NOMO-1 treated with dmso at 0.1 percent for 144 hours (cell line): ENCODE measurements around the gene SLC25A41.

ENCODE experiments used
- DNase-seq: peaks from one replicate; lab custom pipeline; 2025; ENCODE audit not compliant: unreplicated experiment; lab: John Stamatoyannopoulos, UW

SLC25A41 gene

GRCh38 chr19:6460099-6460884 is 26.7 kb upstream of the SLC25A41 start:
- DNase-seq: peak; percentile 99

GRCh38 chr19:6459262-6460098 is 25.9 kb upstream of the SLC25A41 start, which contains the start of gene SLC25A23:
SLC25A23 (minus strand) TSS chr19:6459792; CDS start chr19:6459628, 164 bp downstream.
- DNase-seq: peak; percentile 75

- DNase-seq: no peak
Observed at GRCh38 chr19:6458695-6459261, 25.2 kb upstream of the SLC25A41 start.

- no peak for DNase-seq
Observed at GRCh38 chr19:6457958-6458694, 24.6 kb upstream of the SLC25A41 start.

- no peak for DNase-seq
Observed at GRCh38 chr19:6455924-6456323, 22.4 kb upstream of the SLC25A41 start.

GRCh38 chr19:6453951-6454565 is 20.5 kb upstream of the SLC25A41 start:
- no peak for DNase-seq

GRCh38 chr19:6452899-6453298 is 19.3 kb upstream of the SLC25A41 start:
- no peak for DNase-seq

- no peak for DNase-seq
Observed at GRCh38 chr19:6452223-6452614, 18.7 kb upstream of the SLC25A41 start.

GRCh38 chr19:6451583-6452222 is 18.1 kb upstream of the SLC25A41 start:
- no peak for DNase-seq

- no peak for DNase-seq
Observed at GRCh38 chr19:6450166-6450565, 16.6 kb upstream of the SLC25A41 start.

GRCh38 chr19:6448045-6448444 is 14.5 kb upstream of the SLC25A41 start:
- no peak for DNase-seq

GRCh38 chr19:6446452-6446851 is 12.9 kb upstream of the SLC25A41 start:
- no peak for DNase-seq

GRCh38 chr19:6443986-6444385 is 10.4 kb upstream of the SLC25A41 start:
- DNase-seq: no peak

GRCh38 chr19:6442087-6442688 is 8.6 kb upstream of the SLC25A41 start:
- DNase-seq: no peak

GRCh38 chr19:6440905-6441304 is 7.3 kb upstream of the SLC25A41 start:
- no peak for DNase-seq

- DNase-seq: no peak
Observed at GRCh38 chr19:6439743-6440142, 6.2 kb upstream of the SLC25A41 start.

- no peak for DNase-seq
Observed at GRCh38 chr19:6433165-6433564, 398 bp downstream of the SLC25A41 start.

- DNase-seq: no peak
Observed at GRCh38 chr19:6431891-6432290, 1.7 kb downstream of the SLC25A41 start.

- peak; percentile 76 for DNase-seq
Observed at GRCh38 chr19:6429419-6430221, 3.9 kb downstream of the SLC25A41 start.
